ENCODE data around the gene WEE2. TPM values are rescaled to one million over a fixed set of nuclear protein-coding genes. Genes with fewer than 3 reads are reported as not detected.

Gene WEE2
- total RNA-seq, 1 donor from 2014 or later: 0.33 TPM

GRCh38 chr7:141697211-141697871 lies 10.8 kb upstream of the WEE2 start:
- peaks cover 70% of the 10 kb centered on the region for H3K4me1 Mint-ChIP-seq (ENCODE audit: unreplicated experiment)
- H3K27me3 Mint-ChIP-seq (ENCODE audit: unreplicated experiment): peaks cover 9% of the 10 kb centered on the region
- TF ChIP-seq CTCF (IDR thresholded peaks at IDR 0.05; ENCODE audit: unreplicated experiment): no peak
- H3K9me3 Mint-ChIP-seq (ENCODE audit: unreplicated experiment): no peaks in the 10 kb centered on the region
- no peak overlapping the region for H3K4me3 Mint-ChIP-seq (ENCODE audit: unreplicated experiment)
- H3K27ac Mint-ChIP-seq (ENCODE audit: unreplicated experiment): peak overlapping the region; percentile 74
- no peak for DNase-seq (ENCODE audit: low spot score)
- H3K36me3 Mint-ChIP-seq (ENCODE audit: low read depth, unreplicated experiment): peaks cover 8% of the 10 kb centered on the region

- H3K27me3 Mint-ChIP-seq (ENCODE audit: unreplicated experiment): peaks cover 11% of the 10 kb centered on the region
- TF ChIP-seq CTCF (IDR thresholded peaks at IDR 0.05; ENCODE audit: unreplicated experiment): no peak
- no peak for DNase-seq (ENCODE audit: low spot score)
- no peaks in the 10 kb centered on the region for H3K9me3 Mint-ChIP-seq (ENCODE audit: unreplicated experiment)
- no peak overlapping the region for H3K27ac Mint-ChIP-seq (ENCODE audit: unreplicated experiment)
- peaks cover 8% of the 10 kb centered on the region for H3K36me3 Mint-ChIP-seq (ENCODE audit: low read depth, unreplicated experiment)
- peaks cover 77% of the 10 kb centered on the region for H3K4me1 Mint-ChIP-seq (ENCODE audit: unreplicated experiment)
- H3K4me3 Mint-ChIP-seq (ENCODE audit: unreplicated experiment): peak overlapping the region; percentile 62
Observed at GRCh38 chr7:141698247-141699015, 9.7 kb upstream of the WEE2 start.

GRCh38 chr7:141699860-141700259 lies 8.3 kb upstream of the WEE2 start:
- Mint-ChIP-seq H3K4me1 (ENCODE audit: unreplicated experiment) (peaks cover 80% of the 10 kb centered on the region), H3K36me3 (ENCODE audit: low read depth, unreplicated experiment) (peaks cover 4% of the 10 kb centered on the region), H3K4me3 (ENCODE audit: unreplicated experiment) (peak overlapping the region; percentile 89), H3K9me3 (ENCODE audit: unreplicated experiment) (no peaks in the 10 kb centered on the region), H3K27me3 (ENCODE audit: unreplicated experiment) (peaks cover 11% of the 10 kb centered on the region), H3K27ac (ENCODE audit: unreplicated experiment) (no peak overlapping the region)
- TF ChIP-seq CTCF (IDR thresholded peaks at IDR 0.05; ENCODE audit: unreplicated experiment): no peak
- no peak for DNase-seq (ENCODE audit: low spot score)

- no peak for TF ChIP-seq CTCF (IDR thresholded peaks at IDR 0.05; ENCODE audit: unreplicated experiment)
- Mint-ChIP-seq H3K4me1 (ENCODE audit: unreplicated experiment) (peaks cover 80% of the 10 kb centered on the region), H3K27ac (ENCODE audit: unreplicated experiment) (peak overlapping the region; percentile 22), H3K4me3 (ENCODE audit: unreplicated experiment) (peak overlapping the region; percentile 89), H3K36me3 (ENCODE audit: low read depth, unreplicated experiment) (peaks cover 4% of the 10 kb centered on the region), H3K9me3 (ENCODE audit: unreplicated experiment) (no peaks in the 10 kb centered on the region), H3K27me3 (ENCODE audit: unreplicated experiment) (peaks cover 11% of the 10 kb centered on the region)
- DNase-seq (ENCODE audit: low spot score): no peak
Observed at GRCh38 chr7:141700296-141700847, 7.8 kb upstream of the WEE2 start.

Data from endothelial cell (in vitro differentiated cells).